Neural cell (in vitro differentiated cells): Measurements from ENCODE around the gene MYBBP1A. TPM values are rescaled to one million over a fixed set of nuclear protein-coding genes. Genes with fewer than 3 reads are reported as not detected.

Experiments used
- H2AFZ ChIP-seq: fragments of 200-600, 300-800 bp; sonication (generic), shearing (Covaris generic); 2 replicates; pipeline ENCODE4 v1.6.0; 2014; ENCODE audit warnings: low read depth, mild to moderate bottlenecking, antibody characterized with exemption, low read length, moderate library complexity
- H3F3A ChIP-seq: fragments of 200-600 bp; shearing (Covaris generic); 2 replicates; pipeline ENCODE4 v1.6.1; 2016; ENCODE audit warnings: mild to moderate bottlenecking, moderate library complexity, mixed read lengths, antibody characterized with exemption, low read length; ENCODE audit not compliant: insufficient read depth, poor library complexity, severe bottlenecking
- H3K27ac ChIP-seq: fragments of 200-600, 300-800 bp; sonication (generic), shearing (Covaris generic); 2 replicates; pipeline ENCODE4 v1.5.1; 2014; ENCODE audit warnings: mild to moderate bottlenecking, low read length, moderate library complexity
- H3K27me3 ChIP-seq: fragments of 300-800, 200-600 bp; sonication (generic), shearing (Covaris generic); 2 replicates; pipeline ENCODE4 v1.6.0; 2014; ENCODE audit warnings: mild to moderate bottlenecking, low read depth, low read length, moderate library complexity; ENCODE audit not compliant: insufficient read depth
- H3K36me3 ChIP-seq: fragments of 300-800, 200-600 bp; sonication (generic), shearing (Covaris generic); 2 replicates; pipeline ENCODE4 v1.5.1; 2014; ENCODE audit warnings: mild to moderate bottlenecking, antibody characterized with exemption, low read length, moderate library complexity; ENCODE audit not compliant: insufficient read depth
- H3K4me2 ChIP-seq: fragments of 300-800, 200-600 bp; sonication (generic), shearing (Covaris generic); 2 replicates; pipeline ENCODE4 v1.6.0; 2014; ENCODE audit warnings: mild to moderate bottlenecking, low read length
- H3K4me3 ChIP-seq: fragments of 300-800, 200-600 bp; sonication (generic), shearing (Covaris generic); 2 replicates; pipeline ENCODE4 v1.5.1; 2014; ENCODE audit warnings: mild to moderate bottlenecking, low read length, moderate library complexity
- H3K79me2 ChIP-seq: fragments of 200-600 bp; shearing (Covaris generic); replicated peaks from 2 replicates; pipeline ENCODE4 v1.6.0; 2014; ENCODE audit warnings: mild to moderate bottlenecking, low read length, moderate library complexity; ENCODE audit not compliant: insufficient read depth
- H3K9ac ChIP-seq: fragments of 300-800, 200-600 bp; sonication (generic), shearing (Covaris generic); 2 replicates; pipeline ENCODE4 v1.6.1; 2016; ENCODE audit warnings: mild to moderate bottlenecking, low read length, mixed read lengths
- H3K9me2 ChIP-seq: fragments of 200-600 bp; shearing (Covaris generic); 2 replicates; pipeline ENCODE4 v1.6.1; 2016; ENCODE audit warnings: mild to moderate bottlenecking, low read length, mixed read lengths; ENCODE audit not compliant: insufficient read depth
- H3K9me3 ChIP-seq: fragments of 200-600, 300-800 bp; sonication (generic), shearing (Covaris generic); 2 replicates; pipeline ENCODE4 v1.6.1; 2016; ENCODE audit warnings: mild to moderate bottlenecking, mixed run types, low read length, moderate library complexity, mixed read lengths
- H4K20me1 ChIP-seq: fragments of 200-600 bp; shearing (Covaris generic); 2 replicates; pipeline ENCODE4 v1.6.1; 2016; ENCODE audit warnings: mild to moderate bottlenecking, mixed run types; ENCODE audit not compliant: insufficient read depth
- CTCF ChIP-seq: fragments of 450-650 bp; IDR thresholded peaks from 2 replicates; pipeline ENCODE4 v1.5.1; 2014; ENCODE audit warnings: antibody characterized with exemption, mild to moderate bottlenecking, moderate library complexity; ENCODE audit not compliant: poor library complexity, severe bottlenecking
- EP300 ChIP-seq: fragments of 450-650 bp; conservative IDR thresholded peaks from 2 replicates; pipeline ENCODE4 v1.6.1; 2014; ENCODE audit warnings: antibody characterized with exemption, mild to moderate bottlenecking, moderate library complexity; ENCODE audit not compliant: poor library complexity, severe bottlenecking
- EZH2 ChIP-seq: fragments of 200-600, 300-800 bp; shearing (Covaris generic), sonication (generic); IDR thresholded peaks from 2 replicates; pipeline ENCODE4 v1.6.1; 2014; ENCODE audit warnings: antibody characterized with exemption, low read length, borderline replicate concordance, mild to moderate bottlenecking; ENCODE audit not compliant: insufficient read depth, poor library complexity, severe bottlenecking
- MXI1 ChIP-seq: fragments of 450-650 bp; conservative IDR thresholded peaks from 2 replicates; pipeline ENCODE4 v1.6.1; 2014; ENCODE audit warnings: antibody characterized with exemption, mild to moderate bottlenecking; ENCODE audit not compliant: poor library complexity, severe bottlenecking
- POLR2AphosphoS5 ChIP-seq: IDR thresholded peaks from 2 replicates; pipeline ENCODE4 v1.6.1; 2012
- RAD21 ChIP-seq: fragments of 450-650 bp; conservative IDR thresholded peaks from 2 replicates; pipeline ENCODE4 v1.6.1; 2014; ENCODE audit warnings: antibody characterized with exemption, mild to moderate bottlenecking, moderate library complexity
- REST ChIP-seq: IDR thresholded peaks from 2 replicates; pipeline ENCODE4 v1.6.1; 2012; ENCODE audit warnings: borderline replicate concordance
- SMC3 ChIP-seq: fragments of 450-650 bp; conservative IDR thresholded peaks from 2 replicates; pipeline ENCODE4 v1.6.1; 2014; ENCODE audit warnings: antibody characterized with exemption, mild to moderate bottlenecking, moderate library complexity; ENCODE audit not compliant: poor library complexity
- TAF1 ChIP-seq: IDR thresholded peaks from 2 replicates; pipeline ENCODE4 v1.6.1; 2012; ENCODE audit warnings: low read depth
- polyA plus RNA-seq: library from polyadenylated mRNA; depleted of rRNA; stranded (reverse); fragments of >200 nt; gene quantifications from 2 replicates; pipeline ENCODE4 v1.2.3, GENCODE V29; 2014

The MYBBP1A gene
- polyA plus RNA-seq, 1 donor from 2014 or later = 15.6 TPM

GRCh38 chr17:4594931-4595684 lies 39.9 kb upstream of the MYBBP1A start:
- H3K79me2 ChIP-seq = no peaks in the 10 kb centered on the region
- no peak overlapping the region for H2AFZ ChIP-seq
- H3F3A ChIP-seq = no peaks in the 10 kb centered on the region
- no peaks in the 10 kb centered on the region for H3K9me2 ChIP-seq
- no peak overlapping the region for H3K4me3 ChIP-seq
- H3K36me3 ChIP-seq = no peaks in the 10 kb centered on the region
- no peak overlapping the region for H3K4me2 ChIP-seq
- no peaks in the 10 kb centered on the region for H4K20me1 ChIP-seq
- no peak for TF ChIP-seq REST
- TF ChIP-seq MXI1 = no peak
- TF ChIP-seq EZH2 = no peak
- TF ChIP-seq POLR2AphosphoS5 = no peak
- no peak for TF ChIP-seq CTCF
- no peak for TF ChIP-seq SMC3
- TF ChIP-seq RAD21 = no peak
- TF ChIP-seq EP300 = no peak
- TF ChIP-seq TAF1 = no peak
- H3K9ac ChIP-seq = no peak overlapping the region
- H3K27ac ChIP-seq = no peak overlapping the region
- H3K9me3 ChIP-seq = no peaks in the 10 kb centered on the region
- no peaks in the 10 kb centered on the region for H3K27me3 ChIP-seq

GRCh38 chr17:4594406-4594805 lies 39.2 kb upstream of the MYBBP1A start:
- Histone ChIP-seq H3K4me3 (no peak overlapping the region), H3K4me2 (no peak overlapping the region), H3K27me3 (no peaks in the 10 kb centered on the region), H2AFZ (no peak overlapping the region), H3F3A (no peaks in the 10 kb centered on the region), H3K9me3 (no peaks in the 10 kb centered on the region), H3K36me3 (no peaks in the 10 kb centered on the region), H3K79me2 (no peaks in the 10 kb centered on the region), H3K9ac (no peak overlapping the region), H3K9me2 (no peaks in the 10 kb centered on the region), H3K27ac (no peak overlapping the region), H4K20me1 (no peaks in the 10 kb centered on the region)
- TF ChIP-seq CTCF = no peak
- TF ChIP-seq POLR2AphosphoS5 = no peak
- no peak for TF ChIP-seq EP300
- no peak for TF ChIP-seq TAF1
- no peak for TF ChIP-seq EZH2
- TF ChIP-seq SMC3 = no peak
- no peak for TF ChIP-seq RAD21
- TF ChIP-seq REST = no peak
- TF ChIP-seq MXI1 = no peak
